Hypothalamus (tissue), 51 donors: Measurements from ENCODE around the gene GPRASP1.
A peak's percentile ranks its signal among the peaks of the same experiment; 100 is the strongest.
"Not testable (repeated sequence)": the region's sequence is repeated elsewhere in the genome, so short reads cannot be mapped to it uniquely, and the experiment has no call there.

ENCODE experiments used
- DNase-seq, 51 donors: peaks; one replicate each; lab custom pipeline; 2025; lab: John Stamatoyannopoulos, UW

The GPRASP1 gene, protein sequence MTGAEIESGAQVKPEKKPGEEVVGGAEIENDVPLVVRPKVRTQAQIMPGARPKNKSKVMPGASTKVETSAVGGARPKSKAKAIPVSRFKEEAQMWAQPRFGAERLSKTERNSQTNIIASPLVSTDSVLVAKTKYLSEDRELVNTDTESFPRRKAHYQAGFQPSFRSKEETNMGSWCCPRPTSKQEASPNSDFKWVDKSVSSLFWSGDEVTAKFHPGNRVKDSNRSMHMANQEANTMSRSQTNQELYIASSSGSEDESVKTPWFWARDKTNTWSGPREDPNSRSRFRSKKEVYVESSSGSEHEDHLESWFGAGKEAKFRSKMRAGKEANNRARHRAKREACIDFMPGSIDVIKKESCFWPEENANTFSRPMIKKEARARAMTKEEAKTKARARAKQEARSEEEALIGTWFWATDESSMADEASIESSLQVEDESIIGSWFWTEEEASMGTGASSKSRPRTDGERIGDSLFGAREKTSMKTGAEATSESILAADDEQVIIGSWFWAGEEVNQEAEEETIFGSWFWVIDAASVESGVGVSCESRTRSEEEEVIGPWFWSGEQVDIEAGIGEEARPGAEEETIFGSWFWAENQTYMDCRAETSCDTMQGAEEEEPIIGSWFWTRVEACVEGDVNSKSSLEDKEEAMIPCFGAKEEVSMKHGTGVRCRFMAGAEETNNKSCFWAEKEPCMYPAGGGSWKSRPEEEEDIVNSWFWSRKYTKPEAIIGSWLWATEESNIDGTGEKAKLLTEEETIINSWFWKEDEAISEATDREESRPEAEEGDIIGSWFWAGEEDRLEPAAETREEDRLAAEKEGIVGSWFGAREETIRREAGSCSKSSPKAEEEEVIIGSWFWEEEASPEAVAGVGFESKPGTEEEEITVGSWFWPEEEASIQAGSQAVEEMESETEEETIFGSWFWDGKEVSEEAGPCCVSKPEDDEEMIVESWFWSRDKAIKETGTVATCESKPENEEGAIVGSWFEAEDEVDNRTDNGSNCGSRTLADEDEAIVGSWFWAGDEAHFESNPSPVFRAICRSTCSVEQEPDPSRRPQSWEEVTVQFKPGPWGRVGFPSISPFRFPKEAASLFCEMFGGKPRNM (N-terminal part only)

DNA sequence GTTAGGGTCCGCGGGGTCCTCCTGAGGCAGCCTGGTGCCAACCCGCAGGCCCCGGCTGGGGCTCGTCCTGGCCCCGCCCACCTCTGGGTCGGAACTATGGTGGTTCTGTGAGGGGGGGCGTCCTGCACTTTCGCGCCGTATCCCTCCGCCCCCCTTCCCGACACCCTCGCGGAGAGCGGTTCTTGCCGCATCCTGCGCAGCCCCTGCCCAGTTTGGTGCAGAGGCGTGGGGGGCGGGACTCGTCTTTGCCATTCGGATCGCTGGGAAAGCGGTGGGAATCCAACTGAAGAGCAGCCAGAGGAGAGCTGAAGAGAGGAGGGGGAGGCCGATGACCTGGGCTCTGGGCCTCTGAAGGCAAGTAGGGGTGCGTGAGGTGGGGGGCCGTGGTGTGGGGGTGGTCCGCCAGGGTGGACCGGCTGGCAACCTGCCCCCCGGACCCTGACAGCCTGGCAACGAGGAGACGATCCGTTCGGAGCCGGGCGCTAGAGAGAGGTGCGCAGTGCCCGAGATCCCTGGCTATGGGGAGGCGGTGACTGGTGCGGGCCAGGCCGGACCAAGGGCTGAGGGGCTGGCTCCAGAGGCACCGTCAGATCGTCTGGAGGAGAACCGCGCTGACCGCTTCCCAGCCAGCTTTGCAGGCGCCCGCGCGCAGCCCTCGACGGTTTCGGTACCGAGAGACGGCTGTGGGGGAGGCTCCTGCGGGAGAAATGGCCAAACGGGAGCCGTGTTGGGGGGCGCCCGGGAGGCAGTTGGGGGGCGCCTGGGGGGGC, at the start of gene GPRASP1:
GPRASP1 (plus strand) TSS at position 242 of the 770 bp plus-strand sequence. CDS start 2,431 bp downstream, outside the sequence.
- DNase-seq = peak in 50 of 51 donors; percentile 2 to 67 (median 32)

DNA sequence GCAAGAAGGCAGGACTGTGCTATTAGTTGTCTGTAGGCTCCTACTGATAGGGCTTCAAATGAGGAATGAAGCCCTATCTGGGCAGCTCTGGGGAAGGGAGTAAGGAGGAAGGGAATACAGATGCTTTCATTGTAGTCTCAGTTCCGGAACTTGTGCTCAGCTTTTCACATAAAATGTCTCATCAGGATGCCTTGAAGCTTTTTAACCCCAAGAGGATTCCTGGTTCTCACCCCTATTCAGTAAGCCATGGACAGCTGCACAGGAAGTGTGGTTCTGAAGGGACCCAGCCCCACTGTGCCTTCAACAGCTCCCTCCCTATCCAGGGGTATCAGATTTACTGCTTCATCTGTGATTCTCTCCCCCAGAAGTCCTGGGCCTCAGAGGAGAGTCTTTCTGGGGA, 47.0 kb upstream of the GPRASP1 start:
- DNase-seq = no peak

DNA sequence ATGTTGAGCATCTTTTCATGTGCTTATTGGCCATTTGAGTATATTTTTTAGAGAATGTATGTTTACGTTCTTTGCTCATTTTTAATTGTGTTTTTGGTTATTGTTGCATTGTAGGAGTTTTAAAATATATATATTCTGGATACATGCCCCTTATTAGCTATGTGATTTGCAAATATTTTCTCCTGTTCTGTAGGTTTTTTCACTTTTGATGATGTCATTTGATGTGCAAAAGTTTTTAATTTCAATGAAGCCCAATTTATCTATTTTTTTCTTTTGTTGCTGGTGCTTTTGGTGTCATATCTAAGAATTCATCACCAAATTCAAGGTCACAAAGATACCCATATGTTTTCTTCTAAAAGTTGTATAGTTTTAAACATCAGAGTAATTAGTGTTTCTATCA, 45.2 kb upstream of the GPRASP1 start:
- DNase-seq = no peak

DNA sequence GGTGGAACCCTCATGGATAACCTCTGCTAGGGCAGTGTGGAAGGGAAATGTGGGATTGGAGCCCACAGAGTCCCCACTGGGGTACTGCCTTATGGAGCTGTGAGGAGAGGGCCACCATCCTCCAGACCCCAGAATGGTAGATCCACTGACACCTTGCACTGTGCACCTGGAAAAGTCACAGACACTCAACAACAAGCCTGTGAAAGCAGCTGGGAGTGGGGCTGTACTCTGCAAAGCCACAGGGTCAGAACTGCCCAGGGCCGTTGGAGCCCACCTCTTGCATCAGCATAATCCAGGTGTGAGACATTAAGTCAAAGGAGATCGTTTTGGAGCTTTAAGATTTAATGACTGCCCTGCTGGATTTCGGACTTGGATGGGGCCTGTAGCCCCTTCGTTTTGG, 40.4 kb upstream of the GPRASP1 start:
- DNase-seq = no peak

DNA sequence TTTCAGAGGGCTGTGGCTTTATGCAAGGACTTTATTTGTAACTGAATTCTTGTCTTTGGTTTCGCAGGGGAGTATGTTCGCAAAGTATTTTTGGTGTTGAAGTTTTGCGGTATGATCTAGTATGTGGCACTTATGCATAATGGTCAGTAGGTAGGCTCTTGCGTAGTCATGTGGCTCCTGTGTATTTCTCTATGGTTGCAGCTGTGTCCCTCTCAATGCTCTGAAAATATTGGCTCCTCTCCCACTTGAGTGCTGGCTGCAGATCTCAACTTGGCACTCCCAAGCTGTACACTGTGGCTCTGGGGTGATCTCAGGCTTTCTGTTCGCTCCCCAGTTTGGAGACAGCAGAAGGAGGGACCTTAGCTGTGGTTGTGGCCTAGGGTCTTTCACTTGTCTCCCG, 27.2 kb upstream of the GPRASP1 start:
- DNase-seq = peak in 10 of 51 donors; percentile 0 to 18 (median 1)

DNA sequence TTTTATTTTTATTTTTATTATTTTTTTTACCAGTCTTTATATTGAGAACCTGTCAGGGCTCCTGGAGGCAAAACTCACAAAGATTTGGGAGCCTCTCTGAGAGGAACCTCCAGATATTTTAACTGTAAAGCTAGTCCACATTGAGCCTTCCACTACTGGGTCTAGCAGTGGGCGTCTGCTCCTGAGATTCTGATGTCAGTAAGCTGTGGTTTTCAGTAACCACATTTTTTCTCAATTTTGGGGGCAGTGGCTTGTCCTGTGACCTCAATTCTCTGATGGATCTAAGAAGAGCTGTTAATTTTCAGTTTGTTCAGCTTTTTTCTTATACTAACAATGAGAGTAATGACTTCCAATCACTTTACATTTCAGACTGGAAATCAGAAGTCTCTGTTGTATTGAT, 23.6 kb upstream of the GPRASP1 start:
- no peak for DNase-seq

DNA sequence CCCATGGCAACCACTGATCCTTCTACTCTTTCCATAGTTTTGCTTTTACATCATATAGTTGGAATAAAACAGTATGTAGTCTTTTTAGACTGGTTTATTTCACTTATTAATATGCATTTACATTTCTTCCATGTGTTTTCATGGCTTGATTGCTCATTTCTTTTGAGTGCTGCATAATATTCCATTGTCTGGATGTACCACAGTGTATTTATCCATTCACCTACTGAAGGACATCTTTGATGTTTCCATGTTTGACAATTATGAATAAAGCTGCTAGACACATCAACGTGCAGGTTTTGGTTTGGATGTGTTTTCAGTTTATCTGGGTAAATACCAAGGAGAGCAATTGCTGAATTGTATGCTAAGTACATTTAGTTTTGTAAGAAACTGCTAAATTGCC, 13.7 kb upstream of the GPRASP1 start:
- DNase-seq = no peak

DNA sequence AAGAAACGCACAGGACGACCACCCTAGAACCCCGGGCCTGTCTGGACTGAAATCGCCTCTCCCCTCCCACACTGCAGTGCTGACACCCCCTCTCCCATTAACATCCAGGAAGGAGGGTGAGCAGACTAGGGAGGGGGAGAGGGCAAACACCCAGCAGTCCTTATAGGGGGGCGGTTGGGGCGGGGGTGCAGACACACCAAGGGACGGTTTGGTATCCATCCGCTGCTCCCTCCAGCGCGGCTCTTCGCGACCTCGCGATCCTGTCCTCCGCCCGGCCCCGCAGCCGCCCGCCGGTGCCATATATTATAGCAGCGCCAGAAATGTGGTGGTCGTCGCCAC, 411 bp upstream of the GPRASP1 start:
- DNase-seq = peak in 3 of 51 donors; percentile 14 to 58 (median 25)

DNA sequence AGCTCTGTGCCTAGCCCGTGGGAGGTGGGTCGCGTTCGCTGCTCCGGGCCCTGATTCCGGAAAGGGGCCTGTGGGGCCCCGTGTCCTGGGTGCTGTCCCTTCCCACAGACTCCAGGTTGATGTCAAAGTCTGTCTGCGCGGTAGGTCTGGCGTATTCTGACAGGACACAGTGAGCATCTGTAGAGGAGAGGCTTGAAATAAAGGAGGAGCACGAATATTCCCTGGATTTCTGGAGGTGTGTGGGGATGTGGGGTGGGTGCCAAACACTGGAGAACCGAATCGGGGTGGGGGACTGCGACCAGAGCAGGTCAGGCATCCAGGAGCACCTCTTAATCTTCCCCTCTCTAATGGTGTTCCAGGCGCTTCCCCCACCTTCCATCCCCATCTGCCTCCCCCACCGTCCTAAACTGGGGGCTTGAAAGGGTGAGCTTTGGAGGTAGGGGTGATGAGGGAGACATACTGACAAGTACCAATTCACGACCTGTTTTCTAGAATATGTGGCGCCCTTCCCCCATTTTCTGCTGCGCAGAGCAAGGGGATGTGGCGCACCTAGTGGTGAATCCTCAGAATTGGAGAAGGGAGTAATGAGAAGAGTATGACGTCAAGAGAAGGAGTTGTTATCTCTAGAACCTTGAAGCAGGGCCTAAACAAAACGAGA, 877 bp downstream of the GPRASP1 start:
- peak in 44 of 51 donors; percentile 0 to 69 (median 16) for DNase-seq

DNA sequence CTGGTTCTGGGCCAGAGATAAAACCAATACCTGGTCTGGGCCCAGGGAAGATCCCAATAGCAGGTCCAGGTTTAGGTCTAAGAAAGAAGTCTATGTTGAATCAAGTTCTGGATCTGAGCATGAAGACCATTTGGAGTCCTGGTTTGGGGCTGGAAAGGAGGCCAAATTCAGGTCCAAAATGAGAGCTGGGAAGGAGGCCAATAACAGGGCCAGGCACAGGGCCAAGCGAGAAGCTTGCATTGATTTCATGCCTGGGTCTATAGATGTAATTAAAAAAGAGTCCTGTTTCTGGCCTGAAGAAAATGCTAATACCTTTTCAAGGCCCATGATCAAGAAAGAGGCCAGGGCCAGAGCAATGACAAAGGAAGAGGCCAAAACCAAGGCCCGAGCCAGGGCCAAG, 3.4 kb downstream of the GPRASP1 start:
- peak in 1 of 51 donors; percentile 2 for DNase-seq

DNA sequence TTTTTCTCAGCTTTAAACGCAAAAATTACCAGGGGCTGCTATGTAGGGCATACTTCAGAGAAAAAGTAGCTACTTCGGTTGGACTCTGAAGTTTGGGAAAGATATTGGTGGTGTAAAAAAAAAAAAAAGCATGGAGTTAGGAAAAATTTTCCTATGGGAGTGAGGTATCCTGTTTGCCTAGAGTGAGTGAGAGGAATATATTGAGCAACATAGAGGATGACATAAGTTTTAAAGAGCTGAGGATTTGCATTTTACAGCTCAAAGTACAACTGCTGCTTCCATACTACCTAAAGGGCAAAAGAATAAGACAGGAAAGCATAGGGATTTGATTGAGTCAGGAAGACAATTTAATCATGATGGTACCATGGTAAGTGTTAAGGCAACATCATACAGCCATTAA, 7.3 kb downstream of the GPRASP1 start:
- DNase-seq = no peak

DNA sequence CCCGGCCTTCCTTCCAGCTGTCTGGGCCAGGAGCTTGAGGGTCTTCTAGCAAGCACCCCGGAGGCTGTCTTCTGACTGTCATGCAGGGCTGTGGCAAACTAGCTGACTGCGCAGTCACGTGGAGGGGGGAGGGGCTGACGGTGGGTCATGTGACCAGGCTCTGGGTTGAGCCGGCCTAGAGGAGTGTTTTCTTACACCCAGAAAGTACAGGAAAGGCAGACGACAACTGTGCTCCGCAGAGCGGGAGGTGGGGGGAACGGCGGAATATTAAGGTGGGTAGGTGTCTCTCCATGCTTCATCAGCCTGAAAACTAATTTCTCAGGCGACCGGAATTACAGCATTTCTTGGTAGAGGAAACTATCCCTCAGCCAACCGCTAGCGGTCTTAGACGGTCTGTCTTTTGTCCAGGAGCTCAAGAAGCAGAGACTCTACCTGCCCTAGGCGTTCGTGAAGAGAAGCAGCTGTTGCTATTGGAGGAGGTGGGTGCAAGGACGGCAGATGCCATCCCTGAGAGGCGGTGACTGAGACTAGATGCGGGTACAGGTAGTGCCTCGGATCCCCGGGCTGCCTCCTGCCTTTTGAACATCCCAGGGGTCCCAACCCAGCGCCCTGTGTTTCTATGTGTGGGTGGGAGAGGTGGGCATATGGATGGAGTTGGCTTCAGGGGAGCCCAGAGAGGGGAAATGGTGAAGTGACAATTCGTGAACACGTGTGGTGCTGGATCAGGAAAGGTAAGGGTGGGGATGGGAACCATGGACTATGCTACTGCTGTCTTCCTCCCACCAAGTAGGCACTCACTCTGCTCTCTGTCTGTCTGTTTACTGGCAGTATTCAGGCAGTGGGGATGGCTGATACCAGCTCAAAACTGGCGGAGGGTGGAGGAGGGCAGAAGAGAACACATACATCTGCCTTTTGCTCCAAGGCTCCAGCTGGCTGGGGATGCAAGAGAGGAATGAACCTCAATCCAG, 8.8 kb downstream of the GPRASP1 start:
- DNase-seq = peak; percentile 13 to 86 (median 65)

DNA sequence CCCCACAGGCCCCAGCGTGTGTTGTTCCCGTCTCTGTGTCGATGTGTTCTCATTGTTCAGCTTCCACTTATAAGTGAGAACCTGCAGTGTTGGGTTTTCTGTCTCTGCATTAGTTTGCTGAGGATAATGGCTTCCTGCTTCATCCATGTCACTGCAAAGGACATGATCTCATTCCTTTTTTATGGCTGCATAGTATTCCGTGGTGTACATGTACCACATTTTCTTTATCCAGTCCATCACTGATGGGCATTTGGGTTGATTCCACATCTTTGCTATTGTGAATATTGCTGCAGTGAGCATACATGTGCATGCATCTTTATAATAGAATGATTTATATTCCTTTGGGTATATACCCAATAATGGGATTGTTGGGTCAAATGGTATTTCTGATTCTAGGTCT, 12.5 kb downstream of the GPRASP1 start:
- not testable (repeated sequence) for DNase-seq

DNA sequence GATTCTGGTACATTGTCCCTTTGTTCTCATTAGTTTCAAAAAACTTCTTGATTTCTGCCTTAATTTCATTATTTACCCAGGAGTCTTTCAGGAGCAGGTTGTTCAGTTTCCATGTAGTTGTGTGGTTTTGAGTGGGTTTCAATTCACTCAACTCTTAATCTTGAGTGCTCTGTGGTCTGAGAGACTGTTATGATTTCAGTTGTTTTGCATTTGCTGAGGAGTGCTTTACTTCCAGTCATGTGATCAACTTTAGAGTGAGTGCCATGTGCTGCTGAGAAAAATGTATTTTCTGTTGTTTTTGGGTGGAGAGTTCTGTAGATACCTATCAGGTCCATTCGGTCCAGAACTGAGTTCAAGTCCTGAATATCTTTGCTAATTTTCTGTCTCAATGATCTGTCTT, 15.8 kb downstream of the GPRASP1 start:
- not testable (repeated sequence) for DNase-seq

DNA sequence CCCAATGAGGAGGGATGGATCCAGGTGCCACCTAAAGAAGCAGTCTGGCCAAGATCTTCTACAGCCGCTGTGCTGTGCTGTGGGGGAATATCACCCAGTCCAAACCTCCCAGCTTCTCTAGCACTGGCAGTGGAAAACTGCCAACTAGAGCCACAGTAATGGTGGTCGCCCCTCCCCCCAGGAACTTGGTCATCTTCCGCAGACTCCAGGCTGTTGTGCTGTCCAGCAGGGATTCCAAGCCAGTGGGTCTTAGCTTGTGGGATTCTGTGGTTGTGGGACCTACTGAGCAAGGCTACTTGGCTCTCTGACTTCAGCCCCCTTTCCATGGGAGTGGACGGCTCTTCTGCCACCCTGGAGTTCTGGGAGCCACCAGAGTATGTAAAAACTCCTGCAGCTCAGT, 18.2 kb downstream of the GPRASP1 start:
- DNase-seq = no peak

DNA sequence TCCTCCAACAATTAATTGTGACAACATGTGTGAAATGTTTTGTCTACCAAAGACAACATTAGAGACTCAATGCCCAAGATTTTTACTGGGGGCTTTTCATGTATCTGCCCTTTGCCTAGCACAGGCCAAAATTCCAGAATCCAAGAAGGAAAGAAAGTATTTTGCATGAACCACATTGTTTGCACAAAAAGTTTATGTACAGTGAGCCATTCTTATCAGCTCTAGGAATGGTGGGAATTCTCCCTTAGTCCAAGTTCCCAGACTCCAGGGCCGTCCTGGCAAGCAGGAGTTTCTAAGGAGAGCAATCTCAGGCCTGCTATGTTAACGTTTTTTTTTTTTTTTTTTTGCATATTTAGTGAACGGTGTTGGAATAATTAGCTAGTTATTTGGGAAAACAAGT, 21.6 kb downstream of the GPRASP1 start:
- DNase-seq = no peak

DNA sequence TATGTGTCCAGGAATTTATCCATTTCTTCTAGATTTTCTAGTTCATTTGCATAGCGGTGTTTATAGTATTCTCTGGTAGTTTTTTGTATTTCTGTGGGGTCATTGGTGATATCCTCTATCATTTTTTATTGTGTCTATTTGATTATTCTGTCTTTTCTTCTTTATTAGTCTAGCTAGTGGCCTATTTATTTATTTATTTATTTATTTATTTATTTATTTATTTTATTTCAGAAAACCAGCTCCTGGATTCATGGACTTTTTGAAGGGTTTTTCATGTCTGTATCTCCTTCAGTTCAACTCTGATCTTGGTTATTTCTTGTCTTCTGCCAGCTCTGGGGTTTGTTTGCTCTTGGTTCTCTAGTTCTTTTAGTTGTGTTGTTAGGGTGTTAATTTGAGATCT, 26.2 kb downstream of the GPRASP1 start:
- not testable (repeated sequence) for DNase-seq

DNA sequence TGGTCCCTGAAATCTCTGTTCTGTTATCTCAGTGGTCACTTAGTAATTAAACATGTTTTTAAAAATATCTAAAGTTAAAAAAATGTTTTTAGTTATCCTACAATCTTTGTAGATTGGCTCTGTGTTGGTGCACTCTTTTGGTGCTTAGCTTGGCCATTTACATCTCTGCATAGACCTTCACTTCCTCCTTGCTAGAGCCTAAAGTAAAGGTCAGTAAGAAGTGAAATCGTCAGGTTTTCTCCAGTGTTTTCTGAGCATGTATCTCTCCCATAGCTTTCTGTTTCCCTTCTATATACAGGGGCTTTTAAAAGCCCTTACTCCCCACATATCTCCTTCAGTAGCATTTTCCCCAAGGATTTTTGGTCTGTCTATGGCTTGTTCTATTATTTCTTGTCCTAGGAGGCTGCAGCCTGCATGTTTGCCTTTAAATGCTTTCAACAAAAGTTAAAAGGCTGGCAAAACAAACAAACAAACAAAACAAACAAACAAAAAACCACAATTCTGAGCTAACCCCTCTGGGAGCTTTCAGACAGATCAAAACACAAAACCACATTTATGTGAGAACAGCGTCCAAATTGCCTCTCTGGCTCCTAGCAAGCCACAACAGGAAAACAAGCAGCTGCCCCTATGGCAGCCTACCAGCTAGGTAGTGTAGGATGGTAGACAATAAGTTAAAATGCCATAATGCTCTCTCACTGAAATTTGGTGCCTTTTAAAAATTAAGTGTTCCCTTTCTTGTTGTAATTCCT, 33.7 kb downstream of the GPRASP1 start:
- no peak for DNase-seq
